ACC112 (cell line): Measurements from ENCODE around the gene CCAR1.
"Not testable (repeated sequence)": the region's sequence is repeated elsewhere in the genome, so short reads cannot be mapped to it uniquely, and the experiment has no call there.

Experiments used
- H2AFZ ChIP-seq: fragments of 200-600 bp; sonication (generic); one replicate; pipeline ENCODE4 v1.6.0; 2017; ENCODE audit warnings: antibody characterized with exemption, low read length; ENCODE audit not compliant: unreplicated experiment
- H3K27ac ChIP-seq: fragments of 200-600 bp; sonication (generic); 2 replicates; pipeline ENCODE4 v1.5.1; 2014; ENCODE audit warnings: low read depth, mild to moderate bottlenecking, antibody characterized with exemption, low read length, moderate library complexity
- H3K27me3 ChIP-seq: fragments of 200-600 bp; sonication (generic); 2 replicates; pipeline ENCODE4 v1.6.1; 2014; ENCODE audit warnings: mild to moderate bottlenecking, antibody characterized with exemption, low read length, moderate library complexity, mixed read lengths; ENCODE audit not compliant: insufficient read depth
- H3K36me3 ChIP-seq: fragments of 200-600 bp; sonication (generic); 2 replicates; pipeline ENCODE4 v1.6.1; 2016; ENCODE audit warnings: mild to moderate bottlenecking, antibody characterized with exemption, low read length, moderate library complexity, mixed read lengths; ENCODE audit not compliant: insufficient read depth
- H3K4me1 ChIP-seq: fragments of 200-600 bp; sonication (generic); one replicate; pipeline ENCODE4 v1.6.1; 2016; ENCODE audit warnings: low read length, mixed read lengths; ENCODE audit not compliant: insufficient read depth, unreplicated experiment, control insufficient read depth
- H3K4me3 ChIP-seq: fragments of 200-600 bp; sonication (generic); 2 replicates; pipeline ENCODE4 v1.5.1; 2014; ENCODE audit warnings: mild to moderate bottlenecking, low read depth, low read length
- H3K79me2 ChIP-seq: fragments of 200-600 bp; sonication (generic); one replicate; pipeline ENCODE4 v1.6.0; 2016; ENCODE audit warnings: low read length; ENCODE audit not compliant: control insufficient read depth, unreplicated experiment, insufficient read depth

The CCAR1 gene

GRCh38 chr10:68720793-68721672 is at the start of gene CCAR1:
Gene CCAR1 (plus strand): TSS chr10:68721239. CDS start chr10:68722505, 1,266 bp downstream.
- H2AFZ ChIP-seq: peak within 1 kb of the TSS; percentile 99
- H3K4me1 ChIP-seq: no peaks in the 10 kb centered on the region
- peaks cover 37% of the 10 kb centered on the region for H3K79me2 ChIP-seq
- H3K27me3 ChIP-seq: no peaks in the 10 kb centered on the region
- peaks cover 15% of the 10 kb centered on the region for H3K36me3 ChIP-seq
- peak within 1 kb of the TSS; percentile 81 for H3K27ac ChIP-seq
- peak within 1 kb of the TSS; percentile 98 for H3K4me3 ChIP-seq

- no peaks in the 10 kb centered on the region for H3K27me3 ChIP-seq
- H3K27ac ChIP-seq: no peak overlapping the region
- no peaks in the 10 kb centered on the region for H3K79me2 ChIP-seq
- H2AFZ ChIP-seq: no peak overlapping the region
- no peaks in the 10 kb centered on the region for H3K4me1 ChIP-seq
- no peak overlapping the region for H3K4me3 ChIP-seq
- H3K36me3 ChIP-seq: peaks cover 8% of the 10 kb centered on the region; the same call in 1 of the 2 replicates
Observed at GRCh38 chr10:68684413-68684812, 36.6 kb upstream of the CCAR1 start.

GRCh38 chr10:68696018-68696417 is 25.0 kb upstream of the CCAR1 start:
- H3K4me1 ChIP-seq: no peaks in the 10 kb centered on the region
- no peaks in the 10 kb centered on the region for H3K79me2 ChIP-seq
- no peaks in the 10 kb centered on the region for H3K27me3 ChIP-seq
- no peak overlapping the region for H3K4me3 ChIP-seq
- no peak overlapping the region for H3K27ac ChIP-seq
- H2AFZ ChIP-seq: no peak overlapping the region
- no peaks in the 10 kb centered on the region for H3K36me3 ChIP-seq

GRCh38 chr10:68697106-68697505 is 23.9 kb upstream of the CCAR1 start:
- no peak overlapping the region for H3K4me3 ChIP-seq
- no peaks in the 10 kb centered on the region for H3K36me3 ChIP-seq
- no peak overlapping the region for H3K27ac ChIP-seq

GRCh38 chr10:68700197-68700596 is 20.8 kb upstream of the CCAR1 start:
- Histone ChIP-seq H3K4me1 (no peaks in the 10 kb centered on the region), H3K79me2 (no peaks in the 10 kb centered on the region), H3K27me3 (no peaks in the 10 kb centered on the region), H3K36me3 (no peaks in the 10 kb centered on the region), H3K4me3 (no peak overlapping the region), H2AFZ (no peak overlapping the region), H3K27ac (no peak overlapping the region)

More at GRCh38 chr10:68697106-68697505, 23.9 kb upstream of the CCAR1 start:
- no peak overlapping the region for H2AFZ ChIP-seq
- no peaks in the 10 kb centered on the region for H3K79me2 ChIP-seq
- no peaks in the 10 kb centered on the region for H3K27me3 ChIP-seq
- no peaks in the 10 kb centered on the region for H3K4me1 ChIP-seq

GRCh38 chr10:68705548-68705947 is 15.5 kb upstream of the CCAR1 start:
- H2AFZ ChIP-seq: no peak overlapping the region
- no peak overlapping the region for H3K27ac ChIP-seq
- no peak overlapping the region for H3K4me3 ChIP-seq
- H3K36me3 ChIP-seq: no peaks in the 10 kb centered on the region
- no peaks in the 10 kb centered on the region for H3K27me3 ChIP-seq
- no peaks in the 10 kb centered on the region for H3K4me1 ChIP-seq
- H3K79me2 ChIP-seq: no peaks in the 10 kb centered on the region

GRCh38 chr10:68708987-68709386 is 12.1 kb upstream of the CCAR1 start:
- not testable (repeated sequence) for H3K4me3 ChIP-seq, H2AFZ ChIP-seq, H3K36me3 ChIP-seq, H3K79me2 ChIP-seq, H3K27me3 ChIP-seq, H3K27ac ChIP-seq, H3K4me1 ChIP-seq

- not testable (repeated sequence) for H3K4me3 ChIP-seq, H3K36me3 ChIP-seq, H2AFZ ChIP-seq, H3K4me1 ChIP-seq, H3K27ac ChIP-seq, H3K27me3 ChIP-seq, H3K79me2 ChIP-seq
Observed at GRCh38 chr10:68713065-68713464, 8.0 kb upstream of the CCAR1 start.

GRCh38 chr10:68717435-68717834 is 3.6 kb upstream of the CCAR1 start:
- Histone ChIP-seq H3K36me3 (no peaks in the 10 kb centered on the region), H3K27me3 (no peaks in the 10 kb centered on the region), H2AFZ (no peak overlapping the region), H3K79me2 (peaks cover 14% of the 10 kb centered on the region), H3K4me1 (no peaks in the 10 kb centered on the region), H3K27ac (no peak overlapping the region), H3K4me3 (no peak overlapping the region)

GRCh38 chr10:68721673-68722335 is 765 bp downstream of the CCAR1 start:
- Histone ChIP-seq H3K79me2 (peaks cover 37% of the 10 kb centered on the region), H3K27ac (peak overlapping the region; percentile 81), H2AFZ (peak overlapping the region; percentile 99), H3K27me3 (no peaks in the 10 kb centered on the region), H3K36me3 (peaks cover 15% of the 10 kb centered on the region), H3K4me1 (no peaks in the 10 kb centered on the region), H3K4me3 (peak overlapping the region; percentile 98)

- H2AFZ ChIP-seq: no peak overlapping the region
Observed at GRCh38 chr10:68725016-68725415, 4.0 kb downstream of the CCAR1 start.

More at GRCh38 chr10:68725016-68725415, 4.0 kb downstream of the CCAR1 start:
- Histone ChIP-seq H3K79me2 (peaks cover 56% of the 10 kb centered on the region), H3K27ac (no peak overlapping the region), H3K4me3 (no peak overlapping the region), H3K4me1 (no peaks in the 10 kb centered on the region), H3K27me3 (no peaks in the 10 kb centered on the region), H3K36me3 (peaks cover 29% of the 10 kb centered on the region)
